Activated CD4-positive, alpha-beta T cell treated with anti-CD3 and anti-CD28 coated beads for 24 hours (primary cell): Measurements from ENCODE around the gene TMEM258.

ENCODE experiments used
- DNase-seq, 2 donors: peaks; one replicate each; pipeline ENCODE4 v3.0.0-alpha.2; 2020; ENCODE audit warnings: low read depth in 2 of 2

TMEM258 gene

DNA sequence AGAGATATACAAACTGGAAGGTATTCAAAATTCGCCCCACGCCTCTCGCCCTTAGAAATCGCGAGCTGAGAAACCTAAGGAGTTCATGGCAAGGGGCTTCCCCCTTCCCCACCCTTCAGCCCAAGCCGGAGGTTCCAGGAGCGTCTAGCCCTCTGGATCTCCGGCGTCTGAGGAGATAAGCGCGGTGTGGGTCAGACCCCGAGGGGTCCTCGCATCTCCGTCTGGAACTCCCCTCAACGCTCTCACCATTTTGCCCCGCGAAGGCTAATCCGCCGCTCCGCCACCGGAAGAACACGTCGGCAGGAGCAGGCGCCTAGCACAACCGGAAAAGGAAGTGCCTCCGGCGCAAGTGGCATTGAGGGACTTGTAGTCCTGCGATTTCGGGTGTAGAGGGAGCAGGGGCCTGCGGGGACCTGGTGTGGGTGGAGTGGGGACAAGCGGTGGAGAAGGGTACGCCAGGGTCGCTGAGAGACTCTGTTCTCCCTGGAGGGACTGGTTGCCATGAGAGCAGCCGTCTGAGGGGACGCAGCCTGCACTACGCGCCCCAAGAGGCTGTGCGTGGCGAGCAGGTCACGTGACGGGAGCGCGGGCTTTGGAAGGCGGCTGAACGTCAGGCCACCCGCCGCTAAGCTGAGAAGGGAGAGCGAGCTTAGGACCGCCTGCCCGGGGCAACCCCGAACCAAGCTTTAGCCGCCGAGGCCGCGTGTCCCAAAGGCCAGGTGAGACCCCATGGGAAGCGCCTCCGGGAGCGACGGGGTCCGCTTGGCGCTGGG lies at the start of gene TMEM258, which contains the start of gene FEN1:
TSS of gene TMEM258 (minus strand) at position 290 of the 773 bp plus-strand sequence. CDS start at position 249, 41 bp downstream.
TSS of gene FEN1 (plus strand) at position 602 of the 773 bp plus-strand sequence. CDS start 2,451 bp downstream, outside the sequence.
- DNase-seq: peak; percentile 76 to 77

GRCh38 chr11:61841636-61842527 lies 49.5 kb upstream of the TMEM258 start:
- DNase-seq: no peak

GRCh38 chr11:61840371-61840770 lies 48.0 kb upstream of the TMEM258 start:
- no peak for DNase-seq

DNA sequence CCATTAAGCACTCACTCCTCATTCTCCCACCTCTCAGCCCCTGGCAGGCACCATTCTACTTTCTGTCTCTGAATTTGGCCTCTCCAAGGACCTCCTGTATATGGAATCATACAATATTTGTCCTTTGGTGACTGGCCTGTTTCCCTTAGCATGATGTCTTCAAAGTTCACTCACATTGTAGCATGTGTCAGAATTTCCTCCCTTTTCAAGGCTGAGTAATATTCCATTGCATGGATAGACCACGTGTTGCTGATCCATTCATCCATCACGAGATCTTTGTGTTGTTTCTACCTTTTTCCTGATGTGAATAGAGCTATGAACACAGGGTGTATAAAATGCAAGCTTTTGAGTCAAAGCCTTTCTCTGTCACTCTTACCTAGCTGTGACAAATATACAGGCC lies 47.3 kb upstream of the TMEM258 start:
- no peak for DNase-seq

DNA sequence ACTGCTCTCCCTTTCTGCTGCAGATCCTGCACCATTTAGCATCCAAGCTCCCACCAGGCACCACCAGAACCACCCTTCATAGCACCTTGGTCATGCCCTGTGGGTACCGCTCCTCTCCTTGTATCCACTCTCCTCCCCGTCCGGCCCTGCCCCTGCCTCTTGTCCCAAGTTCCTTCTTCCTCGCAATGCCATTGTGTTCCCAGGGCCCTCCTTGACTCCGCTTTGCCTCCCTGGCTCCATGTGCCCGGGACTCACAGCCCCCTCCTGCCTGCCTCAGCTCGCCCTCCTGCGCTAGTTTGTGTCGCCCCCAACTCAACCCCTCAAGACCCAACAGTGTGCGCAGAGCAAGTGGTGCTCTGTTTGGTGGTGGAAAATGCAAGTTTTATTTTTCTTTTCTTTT lies 46.5 kb upstream of the TMEM258 start:
- DNase-seq: no peak

DNA sequence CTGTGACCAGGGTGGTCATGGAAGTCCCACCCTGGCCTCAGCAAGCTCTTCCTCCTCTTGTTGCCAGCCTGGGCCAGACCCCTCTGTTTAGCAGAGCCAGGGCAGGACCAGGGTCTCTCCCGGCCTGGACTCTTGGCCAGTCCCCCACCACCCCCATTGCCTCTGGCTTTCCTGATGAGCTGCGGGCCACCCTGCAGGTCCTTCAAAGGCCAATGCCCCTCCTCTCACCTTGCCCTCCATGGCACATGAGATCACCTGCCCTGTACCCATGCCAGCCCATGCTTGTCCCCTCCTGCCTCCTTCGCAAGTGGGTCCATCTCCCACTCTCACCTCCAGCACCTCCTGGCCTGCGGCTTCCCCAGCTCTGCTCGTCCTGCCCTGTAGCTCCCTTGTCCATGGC lies 46.1 kb upstream of the TMEM258 start:
- no peak for DNase-seq

DNA sequence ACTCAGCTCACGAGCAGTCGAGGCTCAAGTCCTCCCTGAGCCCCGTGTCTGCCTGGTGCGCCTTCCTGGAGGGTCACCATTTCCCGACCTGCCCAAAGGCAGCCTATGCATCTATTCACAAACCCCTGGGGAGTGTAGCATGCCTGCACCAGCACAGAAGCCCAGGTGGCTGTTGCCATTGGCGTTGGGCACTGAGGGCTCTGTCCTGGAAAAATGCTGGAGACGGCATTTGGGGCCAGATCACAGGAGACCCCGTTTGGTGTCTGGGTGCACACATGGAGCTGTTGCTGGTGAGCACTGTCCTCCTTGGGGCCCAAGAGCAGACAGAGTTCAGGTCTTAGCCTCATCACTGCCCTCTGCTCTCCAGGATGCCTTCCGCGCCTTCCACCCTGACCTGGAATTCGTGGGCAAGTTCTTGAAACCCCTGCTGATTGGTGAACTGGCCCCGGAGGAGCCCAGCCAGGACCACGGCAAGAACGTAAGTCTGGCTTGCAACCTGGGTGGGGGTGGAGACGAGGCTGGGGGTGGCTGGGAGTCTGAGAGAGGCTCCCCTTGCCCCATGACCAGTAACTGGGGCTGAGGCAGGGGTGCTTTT lies 45.1 kb upstream of the TMEM258 start:
- no peak for DNase-seq

- no peak for DNase-seq
Measured at GRCh38 chr11:61836193-61836592, 43.8 kb upstream of the TMEM258 start.

- DNase-seq: no peak
Measured at GRCh38 chr11:61834278-61835048, 42.1 kb upstream of the TMEM258 start.

DNA sequence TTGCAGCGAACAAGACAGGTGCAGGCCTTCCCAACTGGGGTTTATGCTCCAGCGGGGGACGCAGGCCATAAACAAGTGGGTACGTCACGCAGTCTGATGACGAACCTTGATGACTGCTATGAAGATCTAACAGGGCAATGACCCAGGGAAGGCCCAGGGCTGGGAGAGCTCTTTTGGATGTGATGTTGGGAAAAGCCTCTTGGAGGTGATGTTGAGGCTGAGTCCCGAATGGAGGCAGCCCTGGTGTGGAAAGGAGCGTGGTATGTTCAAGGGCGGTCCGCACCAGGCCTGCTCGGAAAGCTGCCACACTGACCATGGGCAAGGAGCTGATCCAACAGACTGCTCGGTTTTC lies 41.5 kb upstream of the TMEM258 start:
- no peak for DNase-seq

DNA sequence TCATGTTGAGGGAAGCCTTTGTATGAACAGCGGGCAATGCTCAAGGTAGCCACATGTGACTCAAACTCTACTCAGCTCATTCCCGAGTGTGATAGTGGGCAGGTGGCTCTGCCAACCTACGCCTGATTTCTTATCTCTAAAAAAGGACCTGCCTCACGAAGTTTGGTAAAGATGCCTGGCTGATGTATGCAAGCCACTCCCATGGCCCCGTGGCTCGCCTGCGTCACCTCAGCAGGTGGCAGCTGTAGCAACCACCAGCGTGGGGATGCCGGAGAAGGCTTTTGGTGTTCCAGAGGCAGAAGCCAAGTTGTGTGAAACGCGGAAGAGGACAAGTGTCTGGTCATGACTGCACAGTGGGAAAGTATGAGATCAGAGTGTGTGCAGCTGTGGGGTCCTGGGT lies 41.1 kb upstream of the TMEM258 start:
- no peak for DNase-seq

DNA sequence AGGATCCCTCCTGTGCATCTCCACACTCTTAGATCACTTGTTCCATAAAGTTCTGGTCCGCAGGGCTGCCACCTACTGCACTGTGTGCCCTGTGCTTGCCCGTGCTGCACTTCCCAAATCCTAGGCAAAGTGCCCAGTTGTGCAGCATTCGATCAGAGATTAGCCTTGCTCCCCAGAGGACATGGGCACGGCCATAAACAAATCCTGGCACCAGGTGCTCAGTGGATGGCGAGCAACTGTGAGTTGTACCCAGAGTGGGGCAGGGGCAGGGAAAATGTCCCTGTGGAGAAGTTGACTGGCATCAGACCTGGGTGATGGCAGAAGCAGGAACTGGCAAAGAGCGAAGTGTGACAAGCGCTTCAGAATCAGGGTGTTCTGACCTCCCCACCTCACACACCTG lies 40.4 kb upstream of the TMEM258 start:
- no peak for DNase-seq

DNA sequence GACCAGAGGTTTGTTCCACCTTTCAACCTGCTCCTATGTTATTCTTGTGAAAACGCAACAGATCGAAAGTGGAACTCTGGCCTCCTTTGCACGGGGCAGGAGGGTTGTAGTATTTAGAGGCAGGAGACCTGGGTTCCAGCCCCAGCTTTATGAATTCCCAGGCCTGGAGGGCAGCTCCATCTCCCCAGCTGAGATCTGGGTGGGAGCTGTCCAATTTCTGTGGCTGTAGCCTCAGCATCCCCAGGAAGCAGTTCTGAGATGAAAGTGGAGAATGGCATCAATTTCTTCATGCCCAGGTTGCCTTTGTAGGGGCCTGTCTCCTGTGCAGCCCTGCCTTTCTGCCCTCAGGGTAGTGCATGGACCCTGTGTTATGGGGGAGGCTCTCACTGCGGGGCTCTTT lies 39.8 kb upstream of the TMEM258 start:
- DNase-seq: no peak

GRCh38 chr11:61830237-61831105 lies 38.1 kb upstream of the TMEM258 start:
- DNase-seq: no peak

GRCh38 chr11:61829806-61830205 lies 37.4 kb upstream of the TMEM258 start:
- DNase-seq: no peak

DNA sequence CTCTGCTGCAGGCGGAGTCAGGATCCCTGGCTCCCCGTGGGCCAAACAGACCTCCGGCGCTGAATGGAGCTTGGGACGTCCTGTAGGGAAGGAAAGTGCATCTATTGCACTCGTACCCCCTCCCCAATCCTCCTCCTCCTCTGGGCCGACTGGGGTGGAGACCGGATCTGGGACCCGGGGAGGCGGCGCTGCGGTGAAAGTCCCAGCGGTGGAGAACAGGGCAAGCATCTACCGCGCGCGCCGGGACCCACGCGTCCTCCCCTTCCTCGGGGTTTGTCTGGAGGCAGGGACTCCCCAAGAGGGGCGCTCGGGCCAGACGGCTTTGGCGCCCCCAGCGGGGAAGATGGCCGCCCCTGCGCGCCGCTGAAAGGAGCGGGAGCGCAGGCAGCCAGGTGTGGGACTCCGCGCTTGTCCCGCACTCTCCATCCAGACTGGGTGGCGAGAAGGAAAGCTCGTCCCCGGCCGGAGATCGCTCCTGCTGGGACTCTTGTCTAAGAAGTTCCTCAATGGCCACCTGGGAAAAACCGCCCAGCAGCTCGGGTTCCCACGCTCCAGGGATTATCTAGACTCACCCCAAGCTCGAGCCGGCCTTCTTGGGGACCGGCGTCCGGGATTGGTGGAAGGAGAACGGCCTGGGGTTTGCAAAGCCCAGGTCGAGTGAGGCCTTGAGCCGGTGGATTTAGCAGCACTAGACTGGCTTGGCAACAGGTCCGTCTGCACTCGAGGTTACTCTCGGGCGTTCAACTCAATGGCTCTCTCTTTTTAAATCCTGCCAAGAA lies 36.4 kb upstream of the TMEM258 start:
- DNase-seq: no peak

GRCh38 chr11:61828379-61828628 lies 35.9 kb upstream of the TMEM258 start:
- no peak for DNase-seq

- peak in 1 of 2 donors; percentile 62 for DNase-seq
Measured at GRCh38 chr11:61827571-61828378, 35.4 kb upstream of the TMEM258 start, which contains the start of gene FADS2. TSS of gene FADS2 (plus strand) at chr11:61828300. CDS start at chr11:61828391, 91 bp downstream.

GRCh38 chr11:61826930-61827570 lies 34.7 kb upstream of the TMEM258 start:
- no peak for DNase-seq
